A673 (cell line): ENCODE data around the gene ATP1A2.
"Not testable (repeated sequence)": the region's sequence is repeated elsewhere in the genome, so short reads cannot be mapped to it uniquely, and the experiment has no call there.

Source experiments
- CTCF ChIP-seq: fragments of 300-800, 200-600 bp; sonication (generic); conservative IDR thresholded peaks from 2 replicates; pipeline ENCODE4 v1.5.1; 2017; ENCODE audit warnings: low read depth, mild to moderate bottlenecking, antibody characterized with exemption, low read length, moderate library complexity, mixed read lengths
- EZH2 ChIP-seq: fragments of 200-600 bp; sonication (generic); IDR thresholded peaks from 2 replicates; pipeline ENCODE4 v1.6.1; 2017; ENCODE audit warnings: borderline replicate concordance, low read depth, mild to moderate bottlenecking, mixed read lengths, antibody characterized with exemption, low read length; ENCODE audit not compliant: poor library complexity, severe bottlenecking

GRCh38 chr1:160126342-160126741 lies 10.8 kb downstream of the ATP1A2 start:
- TF ChIP-seq CTCF, EZH2: not testable (repeated sequence)
